HepG2 (cell line): ENCODE results near the gene NOTO. TPM values are rescaled to one million over a fixed set of nuclear protein-coding genes. Genes with fewer than 3 reads are reported as not detected.

Experiments
- GPN1 ChIP-seq: sonication (generic); formaldehyde crosslinking; IDR thresholded peaks from 2 replicates; pipeline ENCODE4 v1.5.1; 2020; ENCODE audit warnings: missing genetic modification reagents, borderline replicate concordance
- HNRNPLL ChIP-seq: fragments of 200-400 bp; formaldehyde crosslinking; IDR thresholded peaks from 2 replicates; pipeline ENCODE4 v1.6.1; 2017; ENCODE audit warnings: mild to moderate bottlenecking, low read depth, low read length; ENCODE audit not compliant: poor library complexity, severe bottlenecking
- MIER3 ChIP-seq: IDR thresholded peaks from 2 replicates; pipeline ENCODE4 v1.6.1; 2016; ENCODE audit warnings: missing compliant biosample characterization, borderline replicate concordance
- SAFB2 ChIP-seq: sonication (generic); formaldehyde crosslinking; IDR thresholded peaks from 2 replicates; pipeline ENCODE4 v1.5.1; 2020; ENCODE audit warnings: missing genetic modification reagents, low read depth, mild to moderate bottlenecking, borderline replicate concordance
- ZMAT3 ChIP-seq: sonication (generic); formaldehyde crosslinking; conservative IDR thresholded peaks from 2 replicates; pipeline ENCODE4 v1.7.0; 2021; ENCODE audit warnings: missing genetic modification reagents
- ZNF160 ChIP-seq: sonication (generic); formaldehyde crosslinking; IDR thresholded peaks from 2 replicates; pipeline ENCODE4 v1.8.0; 2022; ENCODE audit warnings: mild to moderate bottlenecking, inconsistent platforms, missing genetic modification reagents
- ZNF431 ChIP-seq: sonication (generic); formaldehyde crosslinking; IDR thresholded peaks from 2 replicates; pipeline ENCODE4 v1.9.0; 2022; ENCODE audit warnings: missing genetic modification reagents, low read depth, mild to moderate bottlenecking, borderline replicate concordance
- polyA plus RNA-seq, 8 experiments: library from polyadenylated mRNA; depleted of rRNA in 3 of 8; stranded (reverse) in 7 of 8; unstranded in 1 of 8; fragments of >200 nt; fragmentation: Illumina TruSeq in 4 of 8; extraction: Trizol in 4 of 8; gene quantifications; 2 replicates each; pipeline versions ENCODE4 v1.2.1 to v1.2.3, GENCODE V29; 2011 to 2016; ENCODE audit warnings: low read depth in 4 of 8, missing spikeins in 1 of 8, mixed read lengths in 1 of 8; ENCODE audit not compliant: insufficient read depth in 1 of 8
- total RNA-seq, 5 experiments: library from RNA; depleted of rRNA; stranded (reverse); fragments of >200 nt; fragmentation: Illumina TruSeq; extraction: Trizol; gene quantifications; 2 replicates each; pipeline ENCODE4 v1.2.3, GENCODE V29; 2016; ENCODE audit warnings: low read depth in 1 of 5
- TF ChIP-seq, protein P1 (sequence below): sonication (generic); formaldehyde crosslinking; IDR thresholded peaks from 2 replicates; pipeline ENCODE4 v1.5.0; 2020; ENCODE audit warnings: missing genetic modification reagents, mild to moderate bottlenecking, borderline replicate concordance
- TF ChIP-seq, protein P2 (sequence below): IDR thresholded peaks from 2 replicates; pipeline ENCODE4 v1.6.1; 2016; ENCODE audit warnings: missing genetic modification reagents, missing compliant biosample characterization
- TF ChIP-seq, protein P3 (sequence below): sonication (generic); formaldehyde crosslinking; IDR thresholded peaks from 2 replicates; pipeline ENCODE4 v1.4.0; 2020; ENCODE audit warnings: missing genetic modification reagents, borderline replicate concordance
- TF ChIP-seq, protein P4 (sequence below): sonication (generic); formaldehyde crosslinking; IDR thresholded peaks from 2 replicates; pipeline ENCODE4 v1.4.0; 2020; ENCODE audit warnings: mild to moderate bottlenecking, missing genetic modification reagents
- TF ChIP-seq, protein P5 (sequence below), 2 experiments: sonication (generic) in 1 of 2; formaldehyde crosslinking in 1 of 2; IDR thresholded peaks; 2 replicates each; pipeline versions ENCODE4 v1.4.0 to v1.6.1; 2016 to 2020; ENCODE audit warnings: borderline replicate concordance in 1 of 2, low read depth in 1 of 2, mild to moderate bottlenecking in 1 of 2, missing genetic modification reagents in 1 of 2
- TF ChIP-seq, protein P6 (sequence below): sonication (generic); formaldehyde crosslinking; IDR thresholded peaks from 2 replicates; pipeline ENCODE4 v1.4.0; 2020; ENCODE audit warnings: mild to moderate bottlenecking, low read depth, missing genetic modification reagents

NOTO gene
- total and polyA plus RNA-seq, 2 of the 13 experiments (the other 11 are each of a cell fraction or from before 2014, with no cell fraction given) = not detected

DNA sequence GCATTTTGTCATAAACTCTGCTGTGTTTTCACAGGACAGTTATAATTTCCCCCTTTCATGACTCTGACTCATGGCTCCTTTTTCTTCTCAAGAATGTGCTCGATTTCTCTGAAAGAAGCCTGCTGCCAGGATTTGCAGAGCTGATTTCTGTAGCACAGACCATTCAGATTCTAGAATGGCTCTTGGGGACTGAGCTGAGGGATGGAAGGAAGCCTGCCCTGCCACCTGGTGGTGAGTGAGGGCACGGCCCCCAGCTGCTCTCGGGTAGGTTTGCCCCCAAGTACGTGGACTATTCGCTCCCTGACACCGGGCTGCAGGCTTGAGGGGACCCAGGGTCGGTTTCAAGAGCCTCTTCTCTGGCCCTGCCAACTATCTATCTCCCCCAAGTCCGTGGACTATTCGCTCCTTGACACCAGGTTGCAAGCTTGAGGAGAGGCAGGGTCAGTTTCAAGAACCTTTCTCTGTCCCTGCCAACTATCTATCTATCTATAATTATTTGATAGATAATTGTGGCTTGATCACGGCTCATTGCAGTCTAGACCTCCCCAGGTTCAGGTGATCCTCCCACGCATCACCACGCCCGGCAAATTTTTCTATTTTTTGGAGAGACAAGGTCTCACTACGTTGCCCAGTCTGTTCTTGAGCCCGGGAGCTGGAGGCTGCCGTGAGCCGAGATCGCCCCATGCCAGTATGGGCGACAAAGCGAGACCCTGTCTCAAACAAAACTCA, 10.2 kb downstream of the NOTO start (continued):
- peak; percentile 37 for TF ChIP-seq HNRNPLL
- TF ChIP-seq, protein P1, sequence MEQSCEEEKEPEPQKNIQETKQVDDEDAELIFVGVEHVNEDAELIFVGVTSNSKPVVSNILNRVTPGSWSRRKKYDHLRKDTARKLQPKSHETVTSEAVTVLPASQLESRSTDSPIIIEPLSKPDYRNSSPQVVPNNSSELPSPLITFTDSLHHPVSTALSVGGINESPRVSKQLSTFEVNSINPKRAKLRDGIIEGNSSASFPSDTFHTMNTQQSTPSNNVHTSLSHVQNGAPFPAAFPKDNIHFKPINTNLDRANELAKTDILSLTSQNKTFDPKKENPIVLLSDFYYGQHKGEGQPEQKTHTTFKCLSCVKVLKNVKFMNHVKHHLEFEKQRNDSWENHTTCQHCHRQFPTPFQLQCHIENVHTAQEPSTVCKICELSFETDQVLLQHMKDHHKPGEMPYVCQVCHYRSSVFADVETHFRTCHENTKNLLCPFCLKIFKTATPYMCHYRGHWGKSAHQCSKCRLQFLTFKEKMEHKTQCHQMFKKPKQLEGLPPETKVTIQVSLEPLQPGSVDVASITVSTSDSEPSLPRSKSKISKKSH (CRISPR knock-in tag) = peak; percentile 70; the same call in 1 of the 2 replicates
- TF ChIP-seq, protein P2, sequence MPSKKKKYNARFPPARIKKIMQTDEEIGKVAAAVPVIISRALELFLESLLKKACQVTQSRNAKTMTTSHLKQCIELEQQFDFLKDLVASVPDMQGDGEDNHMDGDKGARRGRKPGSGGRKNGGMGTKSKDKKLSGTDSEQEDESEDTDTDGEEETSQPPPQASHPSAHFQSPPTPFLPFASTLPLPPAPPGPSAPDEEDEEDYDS (CRISPR knock-in tag) = no peak
- TF ChIP-seq, protein P3, sequence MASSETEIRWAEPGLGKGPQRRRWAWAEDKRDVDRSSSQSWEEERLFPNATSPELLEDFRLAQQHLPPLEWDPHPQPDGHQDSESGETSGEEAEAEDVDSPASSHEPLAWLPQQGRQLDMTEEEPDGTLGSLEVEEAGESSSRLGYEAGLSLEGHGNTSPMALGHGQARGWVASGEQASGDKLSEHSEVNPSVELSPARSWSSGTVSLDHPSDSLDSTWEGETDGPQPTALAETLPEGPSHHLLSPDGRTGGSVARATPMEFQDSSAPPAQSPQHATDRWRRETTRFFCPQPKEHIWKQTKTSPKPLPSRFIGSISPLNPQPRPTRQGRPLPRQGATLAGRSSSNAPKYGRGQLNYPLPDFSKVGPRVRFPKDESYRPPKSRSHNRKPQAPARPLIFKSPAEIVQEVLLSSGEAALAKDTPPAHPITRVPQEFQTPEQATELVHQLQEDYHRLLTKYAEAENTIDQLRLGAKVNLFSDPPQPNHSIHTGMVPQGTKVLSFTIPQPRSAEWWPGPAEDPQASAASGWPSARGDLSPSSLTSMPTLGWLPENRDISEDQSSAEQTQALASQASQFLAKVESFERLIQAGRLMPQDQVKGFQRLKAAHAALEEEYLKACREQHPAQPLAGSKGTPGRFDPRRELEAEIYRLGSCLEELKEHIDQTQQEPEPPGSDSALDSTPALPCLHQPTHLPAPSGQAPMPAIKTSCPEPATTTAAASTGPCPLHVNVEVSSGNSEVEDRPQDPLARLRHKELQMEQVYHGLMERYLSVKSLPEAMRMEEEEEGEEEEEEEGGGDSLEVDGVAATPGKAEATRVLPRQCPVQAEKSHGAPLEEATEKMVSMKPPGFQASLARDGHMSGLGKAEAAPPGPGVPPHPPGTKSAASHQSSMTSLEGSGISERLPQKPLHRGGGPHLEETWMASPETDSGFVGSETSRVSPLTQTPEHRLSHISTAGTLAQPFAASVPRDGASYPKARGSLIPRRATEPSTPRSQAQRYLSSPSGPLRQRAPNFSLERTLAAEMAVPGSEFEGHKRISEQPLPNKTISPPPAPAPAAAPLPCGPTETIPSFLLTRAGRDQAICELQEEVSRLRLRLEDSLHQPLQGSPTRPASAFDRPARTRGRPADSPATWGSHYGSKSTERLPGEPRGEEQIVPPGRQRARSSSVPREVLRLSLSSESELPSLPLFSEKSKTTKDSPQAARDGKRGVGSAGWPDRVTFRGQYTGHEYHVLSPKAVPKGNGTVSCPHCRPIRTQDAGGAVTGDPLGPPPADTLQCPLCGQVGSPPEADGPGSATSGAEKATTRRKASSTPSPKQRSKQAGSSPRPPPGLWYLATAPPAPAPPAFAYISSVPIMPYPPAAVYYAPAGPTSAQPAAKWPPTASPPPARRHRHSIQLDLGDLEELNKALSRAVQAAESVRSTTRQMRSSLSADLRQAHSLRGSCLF (CRISPR knock-in tag) = no peak
- TF ChIP-seq GPN1 (CRISPR knock-in tag) = 0 out of 2 replicates have a peak, but pooled peaks have one; percentile 15
- TF ChIP-seq ZNF160 (CRISPR knock-in tag) = no peak
- no peak for TF ChIP-seq SAFB2 (CRISPR knock-in tag)
- no peak for TF ChIP-seq ZMAT3 (CRISPR knock-in tag)
- TF ChIP-seq, protein P4, sequence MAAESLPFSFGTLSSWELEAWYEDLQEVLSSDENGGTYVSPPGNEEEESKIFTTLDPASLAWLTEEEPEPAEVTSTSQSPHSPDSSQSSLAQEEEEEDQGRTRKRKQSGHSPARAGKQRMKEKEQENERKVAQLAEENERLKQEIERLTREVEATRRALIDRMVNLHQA (CRISPR knock-in tag) = no peak
- no peak for TF ChIP-seq ZNF431 (CRISPR knock-in tag)
- TF ChIP-seq, protein P5, sequence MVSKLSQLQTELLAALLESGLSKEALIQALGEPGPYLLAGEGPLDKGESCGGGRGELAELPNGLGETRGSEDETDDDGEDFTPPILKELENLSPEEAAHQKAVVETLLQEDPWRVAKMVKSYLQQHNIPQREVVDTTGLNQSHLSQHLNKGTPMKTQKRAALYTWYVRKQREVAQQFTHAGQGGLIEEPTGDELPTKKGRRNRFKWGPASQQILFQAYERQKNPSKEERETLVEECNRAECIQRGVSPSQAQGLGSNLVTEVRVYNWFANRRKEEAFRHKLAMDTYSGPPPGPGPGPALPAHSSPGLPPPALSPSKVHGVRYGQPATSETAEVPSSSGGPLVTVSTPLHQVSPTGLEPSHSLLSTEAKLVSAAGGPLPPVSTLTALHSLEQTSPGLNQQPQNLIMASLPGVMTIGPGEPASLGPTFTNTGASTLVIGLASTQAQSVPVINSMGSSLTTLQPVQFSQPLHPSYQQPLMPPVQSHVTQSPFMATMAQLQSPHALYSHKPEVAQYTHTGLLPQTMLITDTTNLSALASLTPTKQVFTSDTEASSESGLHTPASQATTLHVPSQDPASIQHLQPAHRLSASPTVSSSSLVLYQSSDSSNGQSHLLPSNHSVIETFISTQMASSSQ (IDR thresholded peaks at IDR 0.05; ENCODE audit: low read depth) = no peak
- TF ChIP-seq, protein P5 (CRISPR knock-in tag; IDR thresholded peaks at IDR 0.05; ENCODE audit: borderline replicate concordance) = 0 out of 2 replicates have a peak, but pooled peaks have one; percentile 10
- peak; percentile 60; the same call in 1 of the 2 replicates for TF ChIP-seq MIER3
- TF ChIP-seq, protein P6, sequence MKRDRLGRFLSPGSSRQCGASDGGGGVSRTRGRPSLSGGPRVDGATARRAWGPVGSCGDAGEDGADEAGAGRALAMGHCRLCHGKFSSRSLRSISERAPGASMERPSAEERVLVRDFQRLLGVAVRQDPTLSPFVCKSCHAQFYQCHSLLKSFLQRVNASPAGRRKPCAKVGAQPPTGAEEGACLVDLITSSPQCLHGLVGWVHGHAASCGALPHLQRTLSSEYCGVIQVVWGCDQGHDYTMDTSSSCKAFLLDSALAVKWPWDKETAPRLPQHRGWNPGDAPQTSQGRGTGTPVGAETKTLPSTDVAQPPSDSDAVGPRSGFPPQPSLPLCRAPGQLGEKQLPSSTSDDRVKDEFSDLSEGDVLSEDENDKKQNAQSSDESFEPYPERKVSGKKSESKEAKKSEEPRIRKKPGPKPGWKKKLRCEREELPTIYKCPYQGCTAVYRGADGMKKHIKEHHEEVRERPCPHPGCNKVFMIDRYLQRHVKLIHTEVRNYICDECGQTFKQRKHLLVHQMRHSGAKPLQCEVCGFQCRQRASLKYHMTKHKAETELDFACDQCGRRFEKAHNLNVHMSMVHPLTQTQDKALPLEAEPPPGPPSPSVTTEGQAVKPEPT (CRISPR knock-in tag) = no peak
